ENCODE results near the gene PRR11.
"Not testable (repeated sequence)": the region's sequence is repeated elsewhere in the genome, so short reads cannot be mapped to it uniquely, and the experiment has no call there.

The PRR11 gene

GRCh38 chr17:59219370-59219769 is 63.8 kb downstream of the PRR11 start:
- no peak for DNase-seq (ENCODE audit: low read depth in 2 of 3, low spot score in 1 of 3)

GRCh38 chr17:59219992-59220327 is 64.4 kb downstream of the PRR11 start:
- no peak for DNase-seq (ENCODE audit: low read depth in 2 of 3, low spot score in 1 of 3)

- DNase-seq (ENCODE audit: low read depth in 2 of 3, low spot score in 1 of 3): peak; percentile 89 to 97 (median 95)
Observed at GRCh38 chr17:59220328-59221158, 65.0 kb downstream of the PRR11 start, which contains the start of gene GDPD1. GDPD1 (plus strand) TSS chr17:59220511; CDS start chr17:59220610, 99 bp downstream.

GRCh38 chr17:59221159-59221847 is 65.8 kb downstream of the PRR11 start:
- no peak for DNase-seq (ENCODE audit: low read depth in 2 of 3, low spot score in 1 of 3)

- DNase-seq (ENCODE audit: low read depth in 2 of 3, low spot score in 1 of 3): no peak
Observed at GRCh38 chr17:59223813-59224212, 68.3 kb downstream of the PRR11 start.

GRCh38 chr17:59228588-59228987 is 73.0 kb downstream of the PRR11 start:
- DNase-seq (ENCODE audit: low read depth in 2 of 3, low spot score in 1 of 3): not testable (repeated sequence)

GRCh38 chr17:59230764-59231163 is 75.2 kb downstream of the PRR11 start:
- no peak for DNase-seq (ENCODE audit: low read depth in 2 of 3, low spot score in 1 of 3)

- no peak for DNase-seq (ENCODE audit: low read depth in 2 of 3, low spot score in 1 of 3)
Observed at GRCh38 chr17:59234631-59235030, 79.1 kb downstream of the PRR11 start.

- DNase-seq (ENCODE audit: low read depth in 2 of 3, low spot score in 1 of 3): no peak
Observed at GRCh38 chr17:59238906-59239305, 83.4 kb downstream of the PRR11 start.

GRCh38 chr17:59244081-59244480 is 88.5 kb downstream of the PRR11 start:
- no peak for DNase-seq (ENCODE audit: low read depth in 2 of 3, low spot score in 1 of 3)
